NCI-H2171 (cell line): Measurements from ENCODE around the gene OR52E6.

Source experiments
- DNase-seq: peaks from one replicate; lab custom pipeline; 2025; lab: John Stamatoyannopoulos, UW

OR52E6 gene

GRCh38 chr11:5796541-5796940, 45.2 kb downstream of the OR52E6 start:
- no peak for DNase-seq

GRCh38 chr11:5791165-5791564, 50.5 kb downstream of the OR52E6 start, which contains the start of gene OR52N1:
TSS of gene OR52N1 (minus strand) at chr11:5791265. CDS start at chr11:5788816, 2,449 bp downstream.
- no peak for DNase-seq
